GM18511 (cell line): Measurements from ENCODE around the gene SEMA3A.
"Not testable (repeated sequence)": the region's sequence is repeated elsewhere in the genome, so short reads cannot be mapped to it uniquely, and the experiment has no call there.

Source experiments
- ATAC-seq: cut with Tn5 transposase; IDR thresholded peaks from one replicate; pipeline ENCODE4 v1.9.1; 2021; ENCODE audit warnings: mild to moderate bottlenecking, moderate library complexity; ENCODE audit not compliant: unreplicated experiment

Gene SEMA3A

DNA sequence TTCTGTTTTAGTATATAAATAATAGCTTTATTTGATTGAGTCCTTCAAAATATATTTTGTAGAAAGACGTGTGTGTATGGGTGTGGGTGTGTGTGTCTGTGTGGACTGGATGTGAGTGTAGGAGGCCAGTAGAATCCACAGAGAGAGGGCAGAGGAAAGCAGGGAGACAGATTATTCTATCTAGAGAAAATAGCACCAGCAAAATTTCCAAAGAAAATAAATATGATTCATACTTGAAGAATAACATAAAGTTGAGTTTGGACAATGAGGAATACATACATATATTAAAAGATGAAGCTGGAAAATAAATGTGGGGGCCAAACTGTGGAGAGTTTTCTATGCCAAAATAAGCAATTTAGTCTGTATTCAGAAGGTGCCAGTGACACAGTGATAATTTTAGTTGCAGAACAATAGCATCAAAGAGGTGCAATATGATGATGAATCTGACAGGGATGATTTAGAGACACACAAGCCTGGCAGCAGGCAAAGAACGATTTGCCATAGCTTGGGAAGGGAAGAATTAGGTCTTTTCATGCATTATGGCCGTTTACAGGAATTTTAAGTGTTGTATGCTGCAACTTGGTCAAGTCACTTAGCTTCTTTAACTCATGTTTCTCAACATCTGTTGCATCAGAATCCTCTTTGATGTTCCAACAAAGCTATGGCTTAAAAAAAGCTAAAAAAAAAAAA is 121.3 kb downstream of the SEMA3A start:
- ATAC-seq: no peak

DNA sequence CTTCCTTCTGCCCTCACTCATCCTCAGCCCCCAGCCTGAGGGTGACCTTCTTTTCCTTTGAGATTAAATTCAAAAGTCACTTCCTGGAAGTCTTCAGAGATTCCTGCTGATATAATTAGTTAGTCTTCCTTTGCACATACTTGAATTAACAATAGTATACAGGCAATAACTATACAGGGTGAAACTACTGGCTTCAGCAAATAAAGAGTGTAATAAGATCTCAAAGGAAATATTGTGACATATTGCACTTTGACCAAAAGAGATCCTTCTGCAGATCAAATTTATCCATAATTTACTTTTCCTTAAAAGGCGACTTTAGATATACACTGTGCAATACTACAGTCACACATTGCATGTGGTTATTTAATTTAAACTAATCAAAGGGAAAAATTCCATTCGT is 123.8 kb downstream of the SEMA3A start:
- ATAC-seq: no peak

DNA sequence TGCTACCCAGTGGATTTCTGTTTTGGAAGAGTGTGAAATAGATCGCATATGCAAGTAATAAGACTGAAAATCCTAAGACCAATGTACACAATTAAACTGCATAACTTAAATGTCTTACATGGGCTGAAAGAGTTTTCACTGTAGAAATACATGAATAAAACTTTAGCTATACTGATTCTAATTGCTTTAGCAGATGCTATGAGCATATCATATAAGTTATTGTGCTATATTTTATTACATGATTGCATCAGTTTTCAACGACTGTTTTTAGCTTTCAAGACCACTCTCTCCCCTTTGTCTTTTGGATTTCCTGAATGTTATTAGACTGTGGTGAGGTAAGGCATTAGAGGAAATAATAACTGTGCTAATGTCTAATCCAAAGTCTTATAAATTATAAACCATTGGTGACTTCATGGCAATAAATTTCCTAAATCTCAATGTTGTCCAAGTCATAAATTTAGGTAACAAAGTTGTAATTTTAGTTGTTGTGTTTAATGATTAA is 124.5 kb downstream of the SEMA3A start:
- no peak for ATAC-seq

DNA sequence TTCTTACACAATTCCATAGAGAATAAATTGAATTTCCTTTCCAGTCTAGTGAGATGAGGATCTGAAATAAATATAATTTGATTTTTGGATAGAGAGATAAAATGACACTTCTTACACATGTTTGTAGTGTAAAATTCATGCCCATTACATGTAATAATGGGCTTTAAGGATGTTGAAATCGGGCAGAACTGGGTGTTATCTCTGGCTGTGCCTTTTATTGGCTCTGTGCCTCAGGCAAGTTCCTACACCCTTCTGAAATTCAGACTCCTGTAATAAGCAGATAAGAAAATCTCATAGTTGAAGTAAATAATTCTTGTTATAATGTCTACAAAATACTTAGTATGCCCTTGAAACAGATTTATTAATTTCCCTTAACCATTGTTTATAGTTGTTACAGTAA is 125.6 kb downstream of the SEMA3A start:
- ATAC-seq: no peak

DNA sequence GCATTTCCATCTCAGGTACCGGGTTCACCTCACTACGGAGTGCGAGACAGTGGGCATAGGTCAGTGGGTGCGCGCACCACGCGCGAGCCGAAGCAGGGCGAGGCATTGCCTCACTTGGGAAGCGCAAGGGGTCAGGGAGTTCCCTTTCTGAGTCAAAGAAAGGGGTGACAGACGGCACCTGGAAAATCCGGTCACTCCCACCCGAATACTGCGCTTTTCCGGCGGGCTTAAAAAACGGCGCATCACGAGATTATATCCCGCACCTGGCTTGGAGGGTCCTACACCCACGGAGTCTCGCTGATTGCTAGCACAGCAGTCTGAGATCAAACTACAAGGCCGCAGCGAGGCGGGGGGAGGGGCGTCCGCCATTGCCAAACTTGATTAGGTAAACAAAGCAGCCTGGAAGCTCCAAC is 132.1 kb downstream of the SEMA3A start:
- not testable (repeated sequence) for ATAC-seq

DNA sequence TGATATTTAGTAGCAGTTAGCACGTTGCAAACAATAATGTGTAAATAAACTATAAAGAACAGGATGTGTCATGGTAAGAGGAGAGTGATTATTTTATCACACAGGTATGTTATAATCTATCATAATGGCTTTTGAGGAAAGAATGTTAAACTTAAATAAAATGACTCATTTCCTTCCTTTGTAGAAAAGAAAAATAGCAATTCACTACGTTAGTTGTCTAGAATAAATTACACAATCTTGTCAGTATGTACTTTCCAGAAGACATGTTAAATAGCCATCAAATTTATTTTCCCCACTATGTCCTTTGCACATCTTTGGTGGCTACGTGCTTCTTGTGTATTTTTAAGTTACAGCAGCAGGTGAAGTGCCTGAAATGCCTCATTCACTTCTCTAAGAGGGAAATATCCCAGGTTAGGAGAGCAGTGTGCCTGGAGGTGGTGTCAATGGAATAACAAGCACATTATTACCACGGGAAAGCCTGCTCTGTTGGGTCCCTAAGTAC is 133.8 kb downstream of the SEMA3A start:
- ATAC-seq: no peak

DNA sequence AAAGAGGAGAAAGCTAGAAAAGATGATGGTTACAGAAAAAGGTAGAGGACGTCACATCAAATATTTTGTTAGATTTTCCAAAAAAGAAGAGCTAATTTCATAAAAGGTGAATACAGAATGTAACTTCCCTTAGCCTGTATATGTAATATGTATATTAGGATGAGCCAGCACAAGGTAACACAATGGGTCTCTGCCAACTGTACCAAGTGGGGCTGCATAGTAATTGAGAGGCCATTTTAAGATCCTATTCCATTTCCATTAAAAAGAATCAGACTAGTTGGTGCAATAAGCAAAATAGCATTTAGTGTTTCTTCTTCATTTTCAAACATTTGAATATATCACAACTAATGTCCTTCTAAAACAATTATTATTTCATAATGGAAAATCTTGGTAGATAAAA is 134.6 kb downstream of the SEMA3A start:
- ATAC-seq: no peak

DNA sequence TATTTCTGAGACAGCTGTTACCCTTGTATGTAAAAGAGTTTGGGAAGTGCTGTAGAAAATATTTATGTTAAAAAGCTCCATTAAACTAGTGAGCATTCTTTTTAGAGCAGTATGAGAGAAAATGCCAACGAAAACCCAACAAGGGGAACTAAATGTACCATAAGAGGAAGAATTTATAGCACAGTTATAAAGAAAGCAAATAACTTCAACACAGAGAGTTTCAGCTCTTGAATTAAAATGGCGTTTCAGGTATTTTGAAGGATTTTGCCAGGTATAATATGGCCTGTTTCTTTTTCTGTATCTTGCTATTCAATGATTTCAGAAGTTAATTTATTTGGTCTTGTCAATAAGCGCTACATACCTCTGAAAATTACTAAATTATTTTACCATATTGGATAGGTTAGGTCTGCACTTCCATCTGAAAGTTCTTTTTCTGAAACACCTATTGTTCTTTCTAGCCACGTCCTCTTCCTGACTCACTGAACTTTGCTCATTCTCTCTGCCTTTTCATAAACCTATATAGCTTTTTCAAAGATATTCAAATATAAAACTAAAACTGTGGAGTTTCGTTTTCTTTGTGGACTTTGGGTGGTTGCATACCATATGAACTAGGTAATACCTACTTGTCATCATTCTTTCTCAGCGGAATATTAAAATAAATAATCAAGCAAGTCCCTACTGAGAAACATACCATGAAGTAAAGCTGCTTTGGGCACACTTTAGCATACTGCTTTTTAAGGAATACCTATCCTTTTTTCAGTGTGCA is 136.1 kb downstream of the SEMA3A start:
- no peak for ATAC-seq

DNA sequence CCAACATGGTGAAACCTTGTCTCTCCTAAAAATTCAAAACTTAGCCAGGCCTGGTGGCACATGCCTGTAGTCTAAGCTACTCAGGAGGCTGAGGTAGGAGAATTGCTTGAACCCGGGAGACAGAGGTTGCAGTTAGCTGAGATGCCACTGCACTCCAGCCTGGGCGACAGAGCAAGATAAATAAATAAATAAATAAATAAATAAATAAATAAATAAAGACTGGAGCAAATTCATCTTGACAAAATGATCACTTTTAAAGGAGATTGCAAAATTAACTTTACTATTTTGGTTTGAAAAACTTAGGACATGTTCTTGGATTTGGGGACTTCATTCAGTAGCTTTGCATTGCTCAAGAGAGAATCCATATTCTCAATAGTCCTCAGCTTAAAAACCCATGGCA is 137.0 kb downstream of the SEMA3A start:
- ATAC-seq: no peak

DNA sequence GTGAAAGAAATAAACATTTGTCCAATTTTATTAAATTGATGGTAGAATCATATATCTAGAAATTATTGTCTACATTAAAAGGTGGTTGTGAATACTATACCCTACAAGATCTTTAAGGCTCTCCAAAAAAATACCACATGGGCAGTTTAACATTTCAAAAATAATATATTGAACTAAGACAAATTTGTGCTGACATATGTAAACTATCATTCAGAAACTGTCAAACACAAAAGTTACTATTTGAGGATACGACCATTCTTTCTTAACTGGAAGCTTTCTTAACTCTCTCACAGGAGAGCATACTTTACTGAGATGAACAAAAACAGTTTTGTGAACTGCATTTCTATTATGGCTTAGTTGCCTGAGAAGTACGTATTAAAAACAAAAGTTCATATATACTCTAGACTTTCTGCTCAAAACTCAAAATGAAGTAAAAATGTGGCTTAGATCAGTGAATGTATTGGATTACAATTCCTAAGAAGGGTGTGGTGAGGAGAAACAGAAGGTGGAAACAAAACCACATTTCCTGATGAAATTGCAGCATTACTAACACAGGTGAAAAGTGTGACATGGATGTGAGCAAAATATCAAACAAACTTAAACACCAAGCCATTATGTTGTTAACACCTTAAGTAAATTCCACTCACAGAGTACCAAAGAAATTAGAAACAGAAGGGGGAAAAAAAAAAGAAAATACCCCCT is 138.5 kb downstream of the SEMA3A start:
- no peak for ATAC-seq

DNA sequence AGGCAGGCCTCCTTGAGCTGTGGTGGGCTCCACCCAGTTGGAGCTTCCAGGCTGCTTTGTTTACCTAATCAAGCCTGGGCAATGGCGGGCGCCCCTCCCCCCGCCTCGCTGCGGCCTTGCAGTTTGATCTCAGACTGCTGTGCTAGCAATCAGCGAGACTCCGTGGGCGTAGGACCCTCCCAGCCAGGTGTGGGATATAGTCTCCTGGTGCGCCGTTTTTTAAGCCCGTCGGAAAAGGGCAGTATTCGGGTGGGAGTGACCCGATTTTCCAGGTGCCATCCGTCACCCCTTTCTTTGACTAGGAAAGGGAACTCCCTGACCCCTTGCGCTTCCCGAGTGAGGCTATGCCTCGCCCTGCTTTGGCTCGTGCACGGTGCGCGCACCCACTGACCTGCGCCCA is 139.4 kb downstream of the SEMA3A start:
- not testable (repeated sequence) for ATAC-seq

DNA sequence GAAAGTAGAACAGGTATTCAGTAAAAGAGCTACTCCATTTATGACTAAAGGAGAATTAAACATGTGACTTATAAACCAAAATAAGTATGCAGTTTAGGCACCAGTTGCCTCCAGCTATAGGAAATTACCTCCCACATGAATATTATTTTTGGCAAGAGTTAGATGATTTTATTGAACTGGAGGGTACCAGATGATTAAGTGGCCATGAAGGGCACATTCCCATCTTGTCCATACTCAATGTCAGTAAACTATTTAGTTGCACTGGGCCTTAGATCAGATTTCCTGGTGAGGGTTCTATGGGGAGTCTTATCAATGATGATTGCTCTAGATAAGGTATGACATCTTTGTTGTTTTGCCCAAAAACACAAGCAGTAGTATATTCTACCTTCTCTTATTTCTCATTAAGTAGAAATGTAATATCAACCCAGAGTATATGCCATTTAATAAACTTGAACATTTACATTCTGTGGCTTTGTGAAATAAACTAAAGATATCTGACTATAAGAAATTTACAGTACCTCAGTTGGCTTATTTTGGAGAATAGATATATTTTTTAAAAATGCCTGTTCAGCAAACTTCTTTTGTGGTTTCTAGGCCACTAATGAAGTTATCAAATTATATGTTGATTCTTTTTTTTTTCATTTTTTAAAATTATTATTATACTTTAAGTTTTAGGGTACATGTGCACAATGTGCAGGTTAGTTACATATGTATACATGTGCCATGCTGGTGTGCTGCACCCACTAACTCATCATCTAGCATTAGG is 145.3 kb downstream of the SEMA3A start:
- no peak for ATAC-seq

DNA sequence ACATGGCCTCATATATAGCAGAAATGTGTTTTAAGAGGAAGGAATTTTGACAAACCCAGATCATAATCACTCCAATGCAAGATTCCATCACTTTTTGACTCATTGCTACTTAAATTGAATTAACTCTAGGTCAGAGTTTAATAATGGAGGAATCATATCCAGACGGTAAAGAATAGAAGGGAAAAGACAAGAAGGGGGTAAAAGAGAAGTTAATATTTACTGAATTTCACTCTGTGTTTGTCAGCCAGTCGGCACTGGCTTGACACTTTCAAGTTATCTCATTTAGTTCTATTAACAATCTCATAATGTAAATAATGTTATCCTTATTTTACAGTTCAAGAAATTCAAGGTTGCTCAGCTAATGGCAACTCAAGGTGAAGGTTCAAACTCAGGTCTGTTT is 147.5 kb downstream of the SEMA3A start:
- no peak for ATAC-seq

DNA sequence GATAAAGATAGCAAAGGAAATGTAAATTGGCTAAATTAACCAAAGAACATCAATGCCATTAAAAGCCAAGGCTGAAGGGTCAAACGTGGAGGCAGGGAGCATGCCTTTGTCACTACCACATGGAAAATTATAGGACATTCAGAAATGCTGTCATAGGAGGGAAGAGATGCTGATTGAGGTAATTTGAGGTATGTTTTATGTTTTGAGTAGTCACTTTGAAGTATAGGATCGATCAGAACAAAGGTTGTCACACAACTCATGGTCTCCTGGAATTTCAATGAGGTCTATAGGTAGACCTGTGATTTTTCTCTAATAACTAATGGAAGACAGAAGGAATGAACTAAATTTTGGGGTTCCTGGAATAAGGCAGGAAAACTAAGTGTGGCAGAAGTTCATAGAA is 149.8 kb downstream of the SEMA3A start:
- no peak for ATAC-seq

DNA sequence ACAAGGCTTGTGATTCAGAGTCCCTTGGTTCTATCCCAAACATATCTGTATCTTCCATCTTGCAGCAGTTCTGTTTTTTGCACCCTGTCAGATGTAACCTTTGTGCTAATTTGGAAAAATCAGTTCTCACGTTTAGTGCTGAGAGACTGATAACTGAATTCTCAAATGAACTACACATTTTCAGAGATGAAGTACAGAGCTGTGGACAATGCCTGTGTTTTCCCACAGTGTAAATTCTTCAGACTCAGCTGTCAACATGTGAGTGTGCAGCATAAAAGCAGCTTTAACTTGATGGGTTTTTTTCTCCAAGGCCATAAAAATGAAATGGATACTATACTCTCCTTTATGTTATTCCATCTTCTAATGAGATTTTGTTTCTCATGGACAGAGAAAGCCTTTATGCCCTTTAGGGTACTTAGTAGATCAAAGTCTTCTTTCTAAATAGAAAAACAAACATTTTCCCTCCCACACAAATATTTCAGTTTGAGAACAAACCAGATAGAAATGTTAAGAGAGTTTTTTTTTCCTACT is 150.9 kb downstream of the SEMA3A start:
- no peak for ATAC-seq

DNA sequence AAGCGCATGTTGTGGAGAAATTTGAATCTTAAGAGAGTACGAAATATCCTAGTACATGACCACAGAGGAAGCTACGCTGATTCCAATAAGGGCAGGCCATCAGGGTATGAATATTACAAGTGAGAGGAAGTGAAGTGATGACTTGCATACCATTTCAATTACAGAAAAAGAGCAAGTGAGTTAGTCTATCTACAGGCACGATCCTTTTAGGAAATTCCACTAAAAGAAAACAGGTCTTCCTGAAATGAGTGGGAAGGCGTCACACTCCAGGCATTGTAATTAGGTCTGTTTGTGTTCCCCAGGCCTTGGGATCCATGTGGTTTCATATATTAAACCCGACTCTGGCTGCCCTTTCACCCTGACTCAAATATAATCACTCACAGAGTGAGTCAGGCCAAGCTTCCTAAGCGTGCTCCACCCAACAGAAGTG is 152.5 kb downstream of the SEMA3A start:
- no peak for ATAC-seq

DNA sequence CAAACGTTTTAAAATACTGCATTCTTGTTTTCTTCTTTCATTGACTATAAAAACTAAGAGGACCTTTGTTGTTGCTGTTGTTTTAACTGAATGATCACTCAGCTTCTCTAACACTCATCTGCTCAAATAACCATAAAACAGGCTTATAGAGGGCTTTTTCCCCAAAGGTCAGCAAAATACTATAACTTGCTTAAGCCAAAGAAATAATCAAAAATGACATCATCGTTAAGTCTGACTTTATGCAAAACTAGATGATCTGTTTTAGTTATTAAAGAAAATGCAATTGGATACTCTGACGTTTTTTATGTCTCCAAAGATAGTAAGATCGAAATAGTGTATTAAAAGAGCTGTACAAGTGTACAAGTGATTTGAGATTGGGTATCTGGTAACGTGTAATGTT is 152.9 kb downstream of the SEMA3A start:
- ATAC-seq: no peak

DNA sequence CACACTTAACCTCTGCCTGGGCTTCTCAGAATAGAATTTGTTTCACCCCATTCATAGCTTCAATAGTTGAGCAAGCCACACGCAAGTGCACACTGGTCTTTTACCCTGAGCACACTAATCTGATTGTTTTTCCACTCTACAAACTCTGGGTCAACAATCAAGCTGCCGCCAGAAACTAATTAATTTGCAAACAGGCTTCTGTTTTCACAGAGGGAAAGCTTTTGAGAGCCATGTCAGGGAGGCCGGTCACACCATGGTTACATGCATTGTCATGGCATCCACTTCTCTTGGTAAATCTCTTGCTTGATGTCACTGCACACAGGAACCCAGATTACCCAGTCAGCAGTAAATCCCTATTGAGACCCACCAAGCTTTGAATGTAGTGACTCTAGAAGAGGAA is 154.2 kb downstream of the SEMA3A start:
- no peak for ATAC-seq

DNA sequence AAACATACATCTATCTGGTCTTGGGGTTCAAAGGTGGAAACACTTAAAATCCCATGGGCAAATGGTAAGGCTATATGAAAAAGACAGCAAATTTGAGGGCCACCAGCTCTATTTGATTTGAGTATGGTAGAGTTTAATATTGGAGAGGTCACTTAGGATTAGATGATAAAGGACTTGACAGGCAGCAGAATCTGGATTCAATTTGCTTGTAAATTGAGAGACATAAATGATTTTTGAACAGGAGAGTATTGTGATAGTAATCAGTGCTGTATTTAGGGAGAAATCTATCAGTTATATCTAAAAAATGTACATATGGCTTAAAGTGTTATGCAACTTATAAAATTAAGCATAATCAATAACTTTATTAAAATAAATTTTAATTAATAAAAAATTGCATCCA is 155.2 kb downstream of the SEMA3A start:
- no peak for ATAC-seq

DNA sequence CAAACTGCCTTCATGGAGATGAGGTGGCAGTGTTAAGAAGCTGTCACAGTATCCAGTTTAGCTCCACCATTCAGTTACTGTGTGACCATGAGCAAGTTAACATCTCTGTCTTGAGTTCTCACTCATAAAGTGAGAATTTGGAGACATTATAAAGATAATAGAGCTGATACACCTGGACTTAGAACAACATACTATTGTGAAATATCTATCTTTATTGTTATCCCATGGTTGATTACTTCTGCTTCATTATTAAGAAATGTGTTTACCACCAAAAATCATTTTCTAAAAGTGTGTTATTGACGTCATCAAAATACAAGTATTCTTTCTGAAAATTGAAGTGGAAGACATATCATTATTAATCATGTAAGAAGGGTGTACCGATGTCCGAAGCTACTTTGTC is 166.9 kb downstream of the SEMA3A start:
- ATAC-seq: no peak
